Astrocyte of the cerebellum (primary cell): ENCODE data around the gene BHLHE40.

Experiments used
- DNase-seq: peaks from one replicate; pipeline ENCODE4 v3.0.0-alpha.2; 2011; ENCODE audit warnings: low read depth
- H3K4me3 ChIP-seq: 2 replicates; pipeline ENCODE4 v1.5.1; 2011; ENCODE audit warnings: mild to moderate bottlenecking, low read depth, low read length, moderate library complexity
- CTCF ChIP-seq: IDR thresholded peaks from 2 replicates; pipeline ENCODE4 v1.5.1; 2012; ENCODE audit warnings: low read length, low read depth, moderate library complexity, mild to moderate bottlenecking; ENCODE audit errors: missing control alignments
- in situ Hi-C: cut with HindIII; loops from 2 replicates; pipeline ENCODE4 v1.10.0; 2017; ENCODE audit warnings: low sequenced_read_pairs

BHLHE40 gene

GRCh38 chr3:4987538-4988296 lies 8.5 kb downstream of the BHLHE40 start:
- H3K4me3 ChIP-seq, result no peak overlapping the region
- in situ Hi-C loops, result loop anchor here (5.0 kb wide), 1 partner anchor 250 kb away; no protein-coding TSS in a partner anchor
- TF ChIP-seq CTCF, result no peak
- DNase-seq, result no peak

- in situ Hi-C loops, result loop anchor here (5.0 kb wide), 1 partner anchor 252 kb away; no protein-coding TSS in a partner anchor
- no peak for DNase-seq
- TF ChIP-seq CTCF, result no peak
- no peak overlapping the region for H3K4me3 ChIP-seq
Observed at GRCh38 chr3:4988983-4989834, 10.0 kb downstream of the BHLHE40 start.

- in situ Hi-C loops, result no loop called here
- no peak for DNase-seq
- TF ChIP-seq CTCF, result no peak
- H3K4me3 ChIP-seq, result no peak overlapping the region
Observed at GRCh38 chr3:4990069-4990468, 10.8 kb downstream of the BHLHE40 start.

GRCh38 chr3:4992118-4992517 lies 12.9 kb downstream of the BHLHE40 start:
- DNase-seq, result no peak
- in situ Hi-C loops, result no loop called here
- no peak overlapping the region for H3K4me3 ChIP-seq
- TF ChIP-seq CTCF, result no peak

- no peak overlapping the region for H3K4me3 ChIP-seq
- DNase-seq, result no peak
- in situ Hi-C loops, result no loop called here
- TF ChIP-seq CTCF, result no peak
Observed at GRCh38 chr3:4993276-4994143, 14.3 kb downstream of the BHLHE40 start.
